Activated T-cell treated with anti-CD3 and anti-CD28 coated beads, Interleukin-2, amount 50 U/mL, for 48 hours (primary cell): ENCODE results near the gene TNRC6C.

ENCODE experiments used
- DNase-seq, 2 experiments: peaks; one replicate each; pipeline ENCODE4 v3.0.0-alpha.2; 2020

The TNRC6C gene

GRCh38 chr17:78014646-78015045 is 56.1 kb downstream of the TNRC6C start:
- no peak for DNase-seq

- DNase-seq: no peak
Observed at GRCh38 chr17:78016852-78017251, 58.3 kb downstream of the TNRC6C start.

GRCh38 chr17:78019367-78019975 is 61.0 kb downstream of the TNRC6C start:
- no peak for DNase-seq

- no peak for DNase-seq
Observed at GRCh38 chr17:78019976-78020716, 61.6 kb downstream of the TNRC6C start.

- DNase-seq: no peak
Observed at GRCh38 chr17:78020717-78021108, 62.2 kb downstream of the TNRC6C start.

GRCh38 chr17:78022425-78022824 is 63.9 kb downstream of the TNRC6C start:
- DNase-seq: no peak

GRCh38 chr17:78023042-78023441 is 64.5 kb downstream of the TNRC6C start:
- DNase-seq: no peak

- DNase-seq: no peak
Observed at GRCh38 chr17:78026381-78026780, 67.9 kb downstream of the TNRC6C start.

- no peak for DNase-seq
Observed at GRCh38 chr17:78027121-78027520, 68.6 kb downstream of the TNRC6C start.

- DNase-seq: no peak
Observed at GRCh38 chr17:78029697-78030096, 71.2 kb downstream of the TNRC6C start.

- DNase-seq: no peak
Observed at GRCh38 chr17:78031435-78031834, 72.9 kb downstream of the TNRC6C start.

GRCh38 chr17:78032166-78032565 is 73.7 kb downstream of the TNRC6C start:
- DNase-seq: no peak

- DNase-seq: no peak
Observed at GRCh38 chr17:78034429-78035091, 76.1 kb downstream of the TNRC6C start.

GRCh38 chr17:78037280-78037679 is 78.8 kb downstream of the TNRC6C start:
- DNase-seq: no peak

- no peak for DNase-seq
Observed at GRCh38 chr17:78038748-78039288, 80.3 kb downstream of the TNRC6C start.

GRCh38 chr17:78039581-78039980 is 81.1 kb downstream of the TNRC6C start:
- no peak for DNase-seq

GRCh38 chr17:78040440-78041385 is 82.2 kb downstream of the TNRC6C start:
- DNase-seq: peak in 1 of 2 experiments; percentile 36

- no peak for DNase-seq
Observed at GRCh38 chr17:78041386-78042179, 83.1 kb downstream of the TNRC6C start.

- DNase-seq: no peak
Observed at GRCh38 chr17:78042542-78042941, 84.0 kb downstream of the TNRC6C start.

GRCh38 chr17:78043031-78043430 is 84.5 kb downstream of the TNRC6C start:
- DNase-seq: no peak

GRCh38 chr17:78044280-78044835 is 85.9 kb downstream of the TNRC6C start:
- no peak for DNase-seq
